HepG2 (cell line): ENCODE data around the gene B3GNT9. TPM values are rescaled to one million over a fixed set of nuclear protein-coding genes. Genes with fewer than 3 reads are reported as not detected.

ENCODE experiments used
- AGO1 ChIP-seq: fragments of 200-400 bp; formaldehyde crosslinking; IDR thresholded peaks from 2 replicates; pipeline ENCODE4 v1.6.1; 2017; ENCODE audit warnings: mild to moderate bottlenecking, low read depth, low read length, moderate library complexity; ENCODE audit not compliant: poor library complexity, severe bottlenecking
- EP300 ChIP-seq, 3 experiments: sonication (generic) in 1 of 3; formaldehyde crosslinking in 1 of 3; IDR thresholded peaks; 2 replicates each; pipeline versions ENCODE4 v1.5.1 to v1.6.1; 2011 to 2020; ENCODE audit warnings: low read depth in 2 of 3, low read length in 2 of 3, borderline replicate concordance in 1 of 3, improper control_type of control experiment in 1 of 3, mild to moderate bottlenecking in 1 of 3, missing genetic modification reagents in 1 of 3, moderate library complexity in 1 of 3
- HDAC6 ChIP-seq: fragments of 200-600 bp; sonication (generic); IDR thresholded peaks from 2 replicates; pipeline ENCODE4 v1.7.0; 2017; ENCODE audit warnings: mild to moderate bottlenecking, antibody characterized with exemption, low read length, low read depth
- HIVEP1 ChIP-seq: sonication (generic); formaldehyde crosslinking; IDR thresholded peaks from 2 replicates; pipeline ENCODE4 v1.4.0; 2020; ENCODE audit warnings: mild to moderate bottlenecking, missing genetic modification reagents
- JUNB ChIP-seq: sonication (generic); formaldehyde crosslinking; IDR thresholded peaks from 2 replicates; pipeline ENCODE4 v1.8.0; 2022; ENCODE audit warnings: missing genetic modification reagents, mild to moderate bottlenecking, borderline replicate concordance
- MYC ChIP-seq: sonication (generic); formaldehyde crosslinking; IDR thresholded peaks from 2 replicates; pipeline ENCODE4 v1.9.0; 2021; ENCODE audit warnings: missing genetic modification reagents, borderline replicate concordance
- NCOA5 ChIP-seq: sonication (generic); formaldehyde crosslinking; IDR thresholded peaks from 2 replicates; pipeline ENCODE4 v1.4.0; 2020; ENCODE audit warnings: missing genetic modification reagents
- POLR2AphosphoS2 ChIP-seq: IDR thresholded peaks from 2 replicates; pipeline ENCODE4 v1.6.1; 2011; ENCODE audit warnings: low read depth, low read length, improper control_type of control experiment
- RAD21 ChIP-seq: fragments of 450-650 bp; formaldehyde crosslinking; IDR thresholded peaks from 2 replicates; pipeline ENCODE4 v1.5.0; 2020; ENCODE audit warnings: mild to moderate bottlenecking
- RORA ChIP-seq: sonication (generic); formaldehyde crosslinking; IDR thresholded peaks from 2 replicates; pipeline ENCODE4 v1.5.0; 2020; ENCODE audit warnings: mild to moderate bottlenecking, missing genetic modification reagents, moderate library complexity
- YEATS2 ChIP-seq: sonication (generic); formaldehyde crosslinking; IDR thresholded peaks from 2 replicates; pipeline ENCODE4 v1.4.0; 2020; ENCODE audit warnings: missing genetic modification reagents, borderline replicate concordance
- ZNF451 ChIP-seq: sonication (generic); formaldehyde crosslinking; IDR thresholded peaks from 2 replicates; pipeline ENCODE4 v1.5.0; 2020; ENCODE audit warnings: mild to moderate bottlenecking, missing genetic modification reagents
- ZNF563 ChIP-seq: sonication (generic); formaldehyde crosslinking; IDR thresholded peaks from 2 replicates; pipeline ENCODE4 v1.8.0; 2022; ENCODE audit warnings: mild to moderate bottlenecking, moderate library complexity, missing genetic modification reagents
- ZNF607 ChIP-seq: sonication (generic); formaldehyde crosslinking; IDR thresholded peaks from 2 replicates; pipeline ENCODE4 v1.5.1; 2020; ENCODE audit warnings: missing genetic modification reagents, mild to moderate bottlenecking, borderline replicate concordance
- ZNF672 ChIP-seq: sonication (generic); formaldehyde crosslinking; IDR thresholded peaks from 2 replicates; pipeline ENCODE4 v1.8.1; 2022; ENCODE audit warnings: missing genetic modification reagents
- ZNF792 ChIP-seq: IDR thresholded peaks from 2 replicates; pipeline ENCODE4 v1.6.1; 2016
- ZSCAN21 ChIP-seq: sonication (generic); formaldehyde crosslinking; IDR thresholded peaks from 2 replicates; pipeline ENCODE4 v1.8.0; 2022; ENCODE audit warnings: mild to moderate bottlenecking, missing genetic modification reagents, moderate library complexity, borderline replicate concordance
- polyA plus RNA-seq, 8 experiments: library from polyadenylated mRNA; depleted of rRNA in 3 of 8; stranded (reverse) in 7 of 8; unstranded in 1 of 8; fragments of >200 nt; fragmentation: Illumina TruSeq in 4 of 8; extraction: Trizol in 4 of 8; gene quantifications; 2 replicates each; pipeline versions ENCODE4 v1.2.1 to v1.2.3, GENCODE V29; 2011 to 2016; ENCODE audit warnings: low read depth in 4 of 8, missing spikeins in 1 of 8, mixed read lengths in 1 of 8; ENCODE audit not compliant: insufficient read depth in 1 of 8
- total RNA-seq, 5 experiments: library from RNA; depleted of rRNA; stranded (reverse); fragments of >200 nt; fragmentation: Illumina TruSeq; extraction: Trizol; gene quantifications; 2 replicates each; pipeline ENCODE4 v1.2.3, GENCODE V29; 2016; ENCODE audit warnings: low read depth in 1 of 5
- TF ChIP-seq, protein P1 (sequence below): sonication (generic); formaldehyde crosslinking; IDR thresholded peaks from 2 replicates; pipeline ENCODE4 v1.4.0; 2020; ENCODE audit warnings: mild to moderate bottlenecking, low read depth, missing genetic modification reagents
- TF ChIP-seq, protein P2 (sequence below): sonication (generic); formaldehyde crosslinking; IDR thresholded peaks from 2 replicates; pipeline ENCODE4 v1.5.1; 2020; ENCODE audit warnings: missing genetic modification reagents, mild to moderate bottlenecking, borderline replicate concordance
- TF ChIP-seq, protein P3 (sequence below): sonication (generic); formaldehyde crosslinking; IDR thresholded peaks from 2 replicates; pipeline ENCODE4 v1.4.0; 2020; ENCODE audit warnings: missing genetic modification reagents, mild to moderate bottlenecking, borderline replicate concordance
- TF ChIP-seq, protein P4 (sequence below): fragments of 450-650 bp; IDR thresholded peaks from 2 replicates; pipeline ENCODE4 v1.6.1; 2017; ENCODE audit warnings: mild to moderate bottlenecking

B3GNT9 gene
- total and polyA plus RNA-seq, 2 of the 13 experiments (the other 11 are each of a cell fraction or from before 2014, with no cell fraction given), result 1.5 to 3.1 TPM

DNA sequence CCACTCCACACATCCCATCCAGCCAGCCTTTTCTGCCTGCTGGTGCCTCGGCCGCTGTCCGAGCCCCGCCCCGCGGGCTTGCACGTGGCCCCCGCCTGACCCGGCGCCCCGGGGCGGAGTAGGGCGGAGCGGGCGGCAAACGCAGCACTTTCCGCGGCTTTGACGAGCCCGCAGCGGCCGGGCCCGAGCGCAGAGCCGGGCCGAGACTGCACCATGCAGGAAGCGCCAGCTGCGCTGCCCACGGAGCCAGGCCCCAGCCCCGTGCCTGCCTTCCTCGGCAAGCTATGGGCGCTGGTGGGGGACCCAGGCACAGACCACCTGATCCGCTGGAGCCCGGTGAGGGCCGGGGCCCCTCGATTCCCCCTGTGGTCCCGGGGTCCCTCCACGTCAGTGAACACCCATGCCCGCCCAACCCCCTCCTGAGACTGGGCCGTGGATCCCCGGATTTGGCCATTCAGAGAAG, 13.8 kb upstream of the B3GNT9 start, which contains the start of gene HSF4 (continued):
- peak; percentile 21 to 70; a peak in 2 of 4 replicates for TF ChIP-seq EP300 (IDR thresholded peaks at IDR 0.05; ENCODE audit: low read depth in 2 of 2, low read length in 2 of 2)
- TF ChIP-seq EP300 (CRISPR knock-in tag; IDR thresholded peaks at IDR 0.05; ENCODE audit: borderline replicate concordance), result peak; percentile 72
- TF ChIP-seq, protein P1, sequence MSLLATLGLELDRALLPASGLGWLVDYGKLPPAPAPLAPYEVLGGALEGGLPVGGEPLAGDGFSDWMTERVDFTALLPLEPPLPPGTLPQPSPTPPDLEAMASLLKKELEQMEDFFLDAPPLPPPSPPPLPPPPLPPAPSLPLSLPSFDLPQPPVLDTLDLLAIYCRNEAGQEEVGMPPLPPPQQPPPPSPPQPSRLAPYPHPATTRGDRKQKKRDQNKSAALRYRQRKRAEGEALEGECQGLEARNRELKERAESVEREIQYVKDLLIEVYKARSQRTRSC, result no peak
- no peak; the same call in 1 of the 2 replicates for TF ChIP-seq HIVEP1 (CRISPR knock-in tag)
- TF ChIP-seq NCOA5 (CRISPR knock-in tag), result no peak
- TF ChIP-seq AGO1, result peak; percentile 82
- TF ChIP-seq ZNF792 (CRISPR knock-in tag), result peak; percentile 91
- peak; percentile 89; the same call in 1 of the 2 replicates for TF ChIP-seq ZNF451 (CRISPR knock-in tag)
- no peak for TF ChIP-seq JUNB
- TF ChIP-seq, protein P2, sequence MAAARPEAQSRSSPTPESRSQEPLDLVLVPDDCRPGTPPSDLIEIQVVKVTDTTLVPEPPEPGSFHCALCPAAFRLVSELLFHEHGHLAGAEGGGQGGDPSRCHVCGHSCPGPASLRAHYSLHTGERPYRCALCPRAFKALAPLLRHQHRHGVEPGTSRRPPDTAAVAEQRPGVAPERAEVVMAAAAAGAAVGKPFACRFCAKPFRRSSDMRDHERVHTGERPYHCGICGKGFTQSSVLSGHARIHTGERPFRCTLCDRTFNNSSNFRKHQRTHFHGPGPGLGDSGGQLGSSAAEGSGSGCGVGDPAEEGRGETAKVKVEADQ (CRISPR knock-in tag), result peak; percentile 94; the same call in 1 of the 2 replicates
- TF ChIP-seq MYC (CRISPR knock-in tag), result peak; percentile 95
- TF ChIP-seq ZNF607 (CRISPR knock-in tag), result peak; percentile 95
- TF ChIP-seq RORA (CRISPR knock-in tag), result no peak
- TF ChIP-seq, protein P3, sequence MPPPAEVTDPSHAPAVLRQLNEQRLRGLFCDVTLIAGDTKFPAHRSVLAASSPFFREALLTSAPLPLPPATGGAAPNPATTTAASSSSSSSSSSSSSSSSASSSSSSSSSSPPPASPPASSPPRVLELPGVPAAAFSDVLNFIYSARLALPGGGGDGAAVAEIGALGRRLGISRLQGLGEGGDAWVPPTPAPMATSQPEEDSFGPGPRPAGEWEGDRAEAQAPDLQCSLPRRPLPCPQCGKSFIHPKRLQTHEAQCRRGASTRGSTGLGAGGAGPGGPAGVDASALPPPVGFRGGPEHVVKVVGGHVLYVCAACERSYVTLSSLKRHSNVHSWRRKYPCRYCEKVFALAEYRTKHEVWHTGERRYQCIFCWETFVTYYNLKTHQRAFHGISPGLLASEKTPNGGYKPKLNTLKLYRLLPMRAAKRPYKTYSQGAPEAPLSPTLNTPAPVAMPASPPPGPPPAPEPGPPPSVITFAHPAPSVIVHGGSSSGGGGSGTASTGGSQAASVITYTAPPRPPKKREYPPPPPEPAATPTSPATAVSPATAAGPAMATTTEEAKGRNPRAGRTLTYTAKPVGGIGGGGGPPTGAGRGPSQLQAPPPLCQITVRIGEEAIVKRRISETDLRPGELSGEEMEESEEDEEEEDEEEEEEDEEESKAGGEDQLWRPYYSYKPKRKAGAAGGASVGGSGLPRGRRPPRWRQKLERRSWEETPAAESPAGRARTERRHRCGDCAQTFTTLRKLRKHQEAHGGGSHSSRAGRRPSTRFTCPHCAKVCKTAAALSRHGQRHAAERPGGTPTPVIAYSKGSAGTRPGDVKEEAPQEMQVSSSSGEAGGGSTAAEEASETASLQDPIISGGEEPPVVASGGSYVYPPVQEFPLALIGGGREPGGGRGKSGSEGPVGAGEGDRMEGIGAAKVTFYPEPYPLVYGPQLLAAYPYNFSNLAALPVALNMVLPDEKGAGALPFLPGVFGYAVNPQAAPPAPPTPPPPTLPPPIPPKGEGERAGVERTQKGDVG (CRISPR knock-in tag), result no peak
- peak; percentile 90; the same call in 1 of the 2 replicates for TF ChIP-seq ZNF563 (CRISPR knock-in tag)
- TF ChIP-seq, protein P4, sequence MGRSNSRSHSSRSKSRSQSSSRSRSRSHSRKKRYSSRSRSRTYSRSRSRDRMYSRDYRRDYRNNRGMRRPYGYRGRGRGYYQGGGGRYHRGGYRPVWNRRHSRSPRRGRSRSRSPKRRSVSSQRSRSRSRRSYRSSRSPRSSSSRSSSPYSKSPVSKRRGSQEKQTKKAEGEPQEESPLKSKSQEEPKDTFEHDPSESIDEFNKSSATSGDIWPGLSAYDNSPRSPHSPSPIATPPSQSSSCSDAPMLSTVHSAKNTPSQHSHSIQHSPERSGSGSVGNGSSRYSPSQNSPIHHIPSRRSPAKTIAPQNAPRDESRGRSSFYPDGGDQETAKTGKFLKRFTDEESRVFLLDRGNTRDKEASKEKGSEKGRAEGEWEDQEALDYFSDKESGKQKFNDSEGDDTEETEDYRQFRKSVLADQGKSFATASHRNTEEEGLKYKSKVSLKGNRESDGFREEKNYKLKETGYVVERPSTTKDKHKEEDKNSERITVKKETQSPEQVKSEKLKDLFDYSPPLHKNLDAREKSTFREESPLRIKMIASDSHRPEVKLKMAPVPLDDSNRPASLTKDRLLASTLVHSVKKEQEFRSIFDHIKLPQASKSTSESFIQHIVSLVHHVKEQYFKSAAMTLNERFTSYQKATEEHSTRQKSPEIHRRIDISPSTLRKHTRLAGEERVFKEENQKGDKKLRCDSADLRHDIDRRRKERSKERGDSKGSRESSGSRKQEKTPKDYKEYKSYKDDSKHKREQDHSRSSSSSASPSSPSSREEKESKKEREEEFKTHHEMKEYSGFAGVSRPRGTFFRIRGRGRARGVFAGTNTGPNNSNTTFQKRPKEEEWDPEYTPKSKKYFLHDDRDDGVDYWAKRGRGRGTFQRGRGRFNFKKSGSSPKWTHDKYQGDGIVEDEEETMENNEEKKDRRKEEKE, result no peak
- TF ChIP-seq ZSCAN21 (CRISPR knock-in tag), result peak; percentile 98
- no peak for TF ChIP-seq HDAC6
- 0 out of 2 replicates have a peak, but pooled peaks have one; percentile 17 for TF ChIP-seq YEATS2 (CRISPR knock-in tag)
- TF ChIP-seq POLR2AphosphoS2, result no peak
- TF ChIP-seq RAD21 (CRISPR knock-in tag), result peak; percentile 60; the same call in 1 of the 2 replicates
- peak; percentile 70; the same call in 1 of the 2 replicates for TF ChIP-seq ZNF672 (CRISPR knock-in tag)
